Prostate gland (tissue), 2 donors: ENCODE results near the gene KIF21B. TPM values are rescaled to one million over a fixed set of nuclear protein-coding genes. Genes with fewer than 3 reads are reported as not detected.
"Not testable (repeated sequence)": the region's sequence is repeated elsewhere in the genome, so short reads cannot be mapped to it uniquely, and the experiment has no call there.

Source experiments
- DNase-seq: peaks from one replicate; pipeline ENCODE4 v3.0.0-alpha.2; 2019; ENCODE audit warnings: low spot score
- H3K27ac ChIP-seq, 2 donors: fragments of 200-600 bp; sonication (generic); 2 replicates each; pipeline ENCODE4 v1.5.1; 2017 to 2019
- H3K27me3 ChIP-seq: fragments of 200-600 bp; sonication (generic); replicated peaks from 2 replicates; pipeline ENCODE4 v1.5.1; 2019; ENCODE audit not compliant: insufficient read depth
- H3K36me3 ChIP-seq, 2 donors: fragments of 200-600 bp; sonication (generic); 1 replicate in 1 of 2; 2 replicates in 1 of 2; pipeline versions ENCODE4 v1.5.1 to v1.8.1; 2017 to 2019
- H3K4me1 ChIP-seq: fragments of 200-600 bp; sonication (generic); replicated peaks from 2 replicates; pipeline ENCODE4 v1.5.1; 2019
- H3K4me3 ChIP-seq, 2 donors: fragments of 200-600 bp; sonication (generic); 2 replicates each; pipeline ENCODE4 v1.5.1; 2017 to 2019
- H3K9me3 ChIP-seq: fragments of 200-600 bp; sonication (generic); 2 replicates; pipeline ENCODE4 v1.5.1; 2017
- POLR2A ChIP-seq: fragments of 450-650 bp; IDR thresholded peaks from one replicate; pipeline ENCODE4 v1.6.1; 2016; ENCODE audit warnings: antibody characterized with exemption, mild to moderate bottlenecking
- POLR2AphosphoS5 ChIP-seq: sonication (generic); formaldehyde crosslinking; IDR thresholded peaks from one replicate; pipeline ENCODE4 v1.6.1; 2017; ENCODE audit warnings: antibody characterized with exemption
- WGBS: methylation state at CpG from one replicate; pipeline ENCODE4 v1.1.5; 2018; 5-methylcytosine and 5-hydroxymethylcytosine counted together
- intact Hi-C: fragments of 100-400 bp; cut with DNase I; formaldehyde crosslinking; loops from one replicate; pipeline ENCODE4 v1.14.2; 2022
- total RNA-seq, 2 donors: library from RNA; depleted of rRNA; stranded (reverse); fragments of >200 nt; gene quantifications; one replicate each; pipeline ENCODE4 v1.1.0, GENCODE V29; 2016
- TF ChIP-seq, protein P1 (sequence below), 4 experiments: fragments of 200-600 bp in 2 of 4; fragments of 450-650 bp in 2 of 4; sonication (generic) in 2 of 4; IDR thresholded peaks; 1 replicate in 3 of 4; 2 replicates in 1 of 4; pipeline ENCODE4 v1.5.1; 2016 to 2019; ENCODE audit warnings: antibody characterized with exemption in 4 of 4, mild to moderate bottlenecking in 2 of 4, moderate library complexity in 2 of 4

The KIF21B gene
- total RNA-seq, 2 donors from 2014 or later: 0.46 to 10.5 TPM

GRCh38 chr1:200963076-200963475, 60.4 kb downstream of the KIF21B start:
- intact Hi-C loops: no loop called here
- no peak for DNase-seq
- no peaks in the 10 kb centered on the region for H3K4me1 ChIP-seq
- no peaks in the 10 kb centered on the region for H3K9me3 ChIP-seq
- H3K36me3 ChIP-seq: no peaks in the 10 kb centered on the region
- no peak overlapping the region for H3K4me3 ChIP-seq
- no peak overlapping the region for H3K27ac ChIP-seq
- no peak for TF ChIP-seq POLR2A
- TF ChIP-seq POLR2AphosphoS5: no peak
- TF ChIP-seq, protein P1, sequence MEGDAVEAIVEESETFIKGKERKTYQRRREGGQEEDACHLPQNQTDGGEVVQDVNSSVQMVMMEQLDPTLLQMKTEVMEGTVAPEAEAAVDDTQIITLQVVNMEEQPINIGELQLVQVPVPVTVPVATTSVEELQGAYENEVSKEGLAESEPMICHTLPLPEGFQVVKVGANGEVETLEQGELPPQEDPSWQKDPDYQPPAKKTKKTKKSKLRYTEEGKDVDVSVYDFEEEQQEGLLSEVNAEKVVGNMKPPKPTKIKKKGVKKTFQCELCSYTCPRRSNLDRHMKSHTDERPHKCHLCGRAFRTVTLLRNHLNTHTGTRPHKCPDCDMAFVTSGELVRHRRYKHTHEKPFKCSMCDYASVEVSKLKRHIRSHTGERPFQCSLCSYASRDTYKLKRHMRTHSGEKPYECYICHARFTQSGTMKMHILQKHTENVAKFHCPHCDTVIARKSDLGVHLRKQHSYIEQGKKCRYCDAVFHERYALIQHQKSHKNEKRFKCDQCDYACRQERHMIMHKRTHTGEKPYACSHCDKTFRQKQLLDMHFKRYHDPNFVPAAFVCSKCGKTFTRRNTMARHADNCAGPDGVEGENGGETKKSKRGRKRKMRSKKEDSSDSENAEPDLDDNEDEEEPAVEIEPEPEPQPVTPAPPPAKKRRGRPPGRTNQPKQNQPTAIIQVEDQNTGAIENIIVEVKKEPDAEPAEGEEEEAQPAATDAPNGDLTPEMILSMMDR (IDR thresholded peaks at IDR 0.05): no peak
- WGBS: 74% methylated on average over 2 of the region's 2 CpGs
- no peaks in the 10 kb centered on the region for H3K27me3 ChIP-seq

DNA sequence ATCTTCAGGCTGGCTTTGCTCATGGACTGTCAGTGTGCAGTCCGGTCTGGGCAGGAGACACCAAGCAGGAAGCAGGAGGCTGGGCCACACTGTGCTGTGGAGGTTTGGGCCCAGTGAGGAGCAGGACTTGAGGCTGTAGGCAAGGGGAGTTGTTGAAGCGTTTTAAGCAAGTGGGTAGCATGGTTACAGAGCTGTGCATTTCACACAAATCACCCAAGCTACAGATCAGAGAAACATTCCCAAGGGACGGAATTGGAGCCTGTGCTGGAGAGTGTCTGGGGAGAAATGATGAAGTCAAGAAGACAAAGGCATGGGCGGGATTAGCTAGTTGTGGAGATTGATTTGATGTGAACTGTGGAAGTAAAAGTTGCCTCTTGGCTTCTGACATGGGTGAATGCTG, 60.9 kb downstream of the KIF21B start:
- TF ChIP-seq POLR2AphosphoS5 (no peak), POLR2A (no peak)
- TF ChIP-seq, protein P1 (IDR thresholded peaks at IDR 0.05): no peak
- no peaks in the 10 kb centered on the region for H3K36me3 ChIP-seq
- H3K27me3 ChIP-seq: no peaks in the 10 kb centered on the region
- no peak overlapping the region for H3K27ac ChIP-seq
- intact Hi-C loops: no loop called here
- no peaks in the 10 kb centered on the region for H3K9me3 ChIP-seq
- DNase-seq: no peak
- no peaks in the 10 kb centered on the region for H3K4me1 ChIP-seq
- 87% methylated on average over 4 of the region's 4 CpGs for WGBS
- no peak overlapping the region for H3K4me3 ChIP-seq

GRCh38 chr1:200962151-200962550, 61.4 kb downstream of the KIF21B start:
- H3K9me3 ChIP-seq, H3K27me3 ChIP-seq, DNase-seq, intact Hi-C loops, H3K27ac ChIP-seq, H3K36me3 ChIP-seq, H3K4me1 ChIP-seq, H3K4me3 ChIP-seq: not testable (repeated sequence)
- WGBS: 93% methylated on average over 11 of the region's 11 CpGs

GRCh38 chr1:200960948-200961340, 62.6 kb downstream of the KIF21B start:
- intact Hi-C loops: no loop called here
- TF ChIP-seq, protein P1 (IDR thresholded peaks at IDR 0.05): no peak
- TF ChIP-seq POLR2A (no peak), POLR2AphosphoS5 (no peak)
- Histone ChIP-seq H3K4me1 (no peaks in the 10 kb centered on the region), H3K36me3 (no peaks in the 10 kb centered on the region), H3K27ac (no peak overlapping the region), H3K27me3 (no peaks in the 10 kb centered on the region), H3K9me3 (no peaks in the 10 kb centered on the region), H3K4me3 (no peak overlapping the region)
- WGBS: 94% methylated on average over 4 of the region's 4 CpGs
- no peak for DNase-seq

- no peak for DNase-seq
- no peaks in the 10 kb centered on the region for H3K36me3 ChIP-seq
- H3K27ac ChIP-seq: no peak overlapping the region
- intact Hi-C loops: no loop called here
- H3K4me3 ChIP-seq: no peak overlapping the region
- 67% methylated on average over 9 of the region's 9 CpGs for WGBS
- TF ChIP-seq POLR2A (no peak), POLR2AphosphoS5 (no peak)
- TF ChIP-seq, protein P1 (IDR thresholded peaks at IDR 0.05): no peak
- no peaks in the 10 kb centered on the region for H3K27me3 ChIP-seq
- H3K9me3 ChIP-seq: no peaks in the 10 kb centered on the region
- H3K4me1 ChIP-seq: no peaks in the 10 kb centered on the region
Measured at GRCh38 chr1:200960236-200960947, 63.1 kb downstream of the KIF21B start.
